A172 (cell line): ENCODE measurements around the gene IMMP2L. TPM values are rescaled to one million over a fixed set of nuclear protein-coding genes. Genes with fewer than 3 reads are reported as not detected.
"Not testable (repeated sequence)": the region's sequence is repeated elsewhere in the genome, so short reads cannot be mapped to it uniquely, and the experiment has no call there.

Source experiments
- DNase-seq: peaks from one replicate; pipeline ENCODE4 v3.0.0-alpha.2; 2015; ENCODE audit warnings: low spot score
- total RNA-seq: library from RNA; depleted of rRNA; stranded (reverse); fragments of >200 nt; shearing (Covaris generic); gene quantifications from 2 replicates; pipeline ENCODE4 v1.2.3, GENCODE V29; 2014

Gene IMMP2L
- total RNA-seq, 1 experiment from 2014 or later, result 22.6 TPM

- DNase-seq, result no peak
Measured at GRCh38 chr7:111460695-111461094, 101.6 kb downstream of the IMMP2L start.

GRCh38 chr7:111459757-111460280 is 102.5 kb downstream of the IMMP2L start:
- no peak for DNase-seq

GRCh38 chr7:111459065-111459756 is 103.1 kb downstream of the IMMP2L start:
- DNase-seq, result no peak

GRCh38 chr7:111450705-111451104 is 111.6 kb downstream of the IMMP2L start:
- DNase-seq, result not testable (repeated sequence)

GRCh38 chr7:111447502-111447901 is 114.8 kb downstream of the IMMP2L start:
- not testable (repeated sequence) for DNase-seq

DNA sequence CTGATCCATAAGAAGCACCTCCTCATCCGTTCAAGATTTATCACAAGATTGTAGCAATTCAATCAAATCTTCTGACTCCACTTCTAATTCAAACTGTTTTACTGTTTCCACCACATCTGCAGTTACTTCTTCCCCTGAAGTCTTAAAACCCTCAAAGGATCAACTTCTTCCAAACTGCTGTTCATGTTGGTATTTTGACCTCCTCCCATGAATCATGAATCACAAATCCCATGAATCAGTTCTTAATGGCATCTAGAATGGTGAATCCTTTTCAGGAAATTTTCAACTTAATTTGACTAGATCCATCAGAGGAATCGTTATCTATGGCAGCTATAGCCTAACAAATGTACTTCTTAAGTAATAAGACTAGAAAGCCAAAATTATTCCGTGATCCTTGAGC is 122.3 kb downstream of the IMMP2L start:
- DNase-seq, result no peak

GRCh38 chr7:111438369-111439289 is 123.7 kb downstream of the IMMP2L start:
- DNase-seq, result peak; percentile 11

GRCh38 chr7:111437736-111438135 is 124.6 kb downstream of the IMMP2L start:
- DNase-seq, result no peak

DNA sequence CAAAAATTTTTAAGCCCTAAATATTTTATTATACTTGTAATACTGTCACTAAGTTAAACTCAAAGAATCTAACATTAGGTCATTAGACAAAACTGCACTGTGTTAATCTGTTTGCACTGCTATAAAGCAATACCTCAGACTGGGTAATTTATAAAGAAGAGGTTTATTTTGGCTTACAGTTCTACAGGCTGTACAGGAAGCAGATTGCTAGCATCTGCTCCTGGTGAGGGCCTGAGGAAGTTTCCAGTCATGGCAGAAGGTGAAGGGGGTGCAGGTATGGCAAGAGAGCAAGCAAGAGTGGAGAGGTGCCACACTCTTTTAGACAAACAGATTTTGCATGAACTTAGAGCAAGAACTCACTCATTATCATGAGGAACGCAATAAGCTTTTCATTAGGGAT is 125.7 kb downstream of the IMMP2L start:
- DNase-seq, result no peak

GRCh38 chr7:111433426-111433825 is 128.9 kb downstream of the IMMP2L start:
- DNase-seq, result no peak

GRCh38 chr7:111429781-111430180 is 132.5 kb downstream of the IMMP2L start:
- DNase-seq, result no peak

- peak; percentile 40 for DNase-seq
Measured at GRCh38 chr7:111424768-111425167, 137.5 kb downstream of the IMMP2L start.

- no peak for DNase-seq
Measured at GRCh38 chr7:111414374-111414773, 147.9 kb downstream of the IMMP2L start.

DNA sequence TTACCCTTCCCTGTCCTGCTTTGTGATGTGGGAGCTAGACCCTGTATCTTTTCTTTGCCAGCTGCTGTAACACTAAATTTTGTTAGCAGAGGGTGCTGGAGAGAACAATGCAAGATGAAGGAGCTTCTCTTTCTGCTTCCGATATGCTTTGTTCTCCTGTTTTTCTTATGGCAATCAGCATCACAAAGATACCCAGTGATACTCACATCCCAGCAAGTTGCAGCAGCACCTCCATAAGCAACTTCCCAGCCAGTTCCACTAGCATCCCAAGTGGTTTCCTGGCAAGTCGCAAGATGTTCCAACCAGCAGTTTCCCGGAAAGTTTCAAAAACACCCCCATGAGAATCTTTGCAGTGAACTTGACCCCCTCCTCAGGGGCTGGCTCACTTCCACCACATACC is 148.6 kb downstream of the IMMP2L start:
- no peak for DNase-seq

- DNase-seq, result no peak
Measured at GRCh38 chr7:111410899-111411298, 151.4 kb downstream of the IMMP2L start.

- no peak for DNase-seq
Measured at GRCh38 chr7:111409714-111410422, 152.4 kb downstream of the IMMP2L start.

GRCh38 chr7:111408724-111409123 is 153.6 kb downstream of the IMMP2L start:
- no peak for DNase-seq

DNA sequence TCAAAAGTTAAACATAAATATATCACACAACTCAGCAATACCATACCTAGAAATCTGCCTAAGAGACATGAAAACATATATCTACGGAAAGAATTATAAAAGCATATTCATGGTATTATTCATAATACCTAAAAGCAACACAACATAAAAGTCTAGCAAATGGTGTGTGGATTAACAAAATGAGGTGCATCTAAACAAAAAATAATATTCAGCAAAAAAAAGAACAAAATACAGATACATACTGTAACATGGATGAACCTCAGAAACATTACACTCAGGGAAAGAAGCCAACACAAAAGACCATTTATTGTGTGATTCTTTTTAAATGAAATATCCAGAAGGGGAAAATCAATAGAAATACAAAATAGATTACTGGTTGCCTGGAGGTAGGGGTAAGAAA is 155.0 kb downstream of the IMMP2L start:
- no peak for DNase-seq

GRCh38 chr7:111405621-111406020 is 156.7 kb downstream of the IMMP2L start:
- no peak for DNase-seq

DNA sequence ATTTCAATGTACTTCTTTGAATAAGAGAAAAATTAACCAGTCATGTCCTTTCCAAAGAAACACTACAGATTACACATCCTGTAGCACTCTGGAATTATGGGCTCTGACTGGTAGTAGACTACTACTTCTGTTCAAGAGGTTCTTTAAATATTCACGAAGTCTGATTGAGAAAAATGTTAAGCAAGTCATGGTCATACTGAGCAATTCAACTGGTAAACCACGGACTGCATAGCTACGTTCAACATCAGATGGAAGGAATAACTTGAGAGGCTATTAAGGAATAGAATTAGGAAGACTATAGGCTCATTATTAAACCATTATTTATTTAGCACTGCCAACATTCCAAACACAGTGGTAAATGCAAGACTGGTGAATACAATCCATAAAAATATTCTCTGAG is 160.8 kb downstream of the IMMP2L start:
- no peak for DNase-seq

DNA sequence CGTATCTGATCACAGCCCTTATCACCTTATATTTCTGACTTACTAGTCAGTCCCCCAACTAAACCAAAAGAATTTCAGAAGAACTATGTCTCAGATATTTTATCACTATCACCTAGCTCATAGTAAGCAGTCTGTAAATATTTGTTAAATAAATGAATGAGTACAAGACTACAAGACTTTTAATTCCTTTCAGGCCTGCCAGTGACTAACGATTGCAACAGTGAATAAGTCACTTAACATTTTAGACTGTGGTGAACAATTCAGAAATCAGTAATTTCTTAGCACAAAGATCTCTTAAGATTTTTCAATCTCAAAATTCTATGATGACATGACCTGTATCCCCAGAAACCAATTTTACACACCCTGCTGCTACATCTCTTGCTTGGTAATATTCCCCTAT is 162.2 kb downstream of the IMMP2L start:
- DNase-seq, result no peak

GRCh38 chr7:111394891-111395290 is 167.4 kb downstream of the IMMP2L start:
- no peak for DNase-seq
